Activated T-cell treated with anti-CD3 and anti-CD28 coated beads for 48 hours (primary cell): ENCODE measurements around the gene SULT1C2.
"Not testable (repeated sequence)": the region's sequence is repeated elsewhere in the genome, so short reads cannot be mapped to it uniquely, and the experiment has no call there.

ENCODE experiments used
- DNase-seq: peaks from one replicate; pipeline ENCODE4 v3.0.0-alpha.2; 2020; ENCODE audit warnings: low read depth

SULT1C2 gene

DNA sequence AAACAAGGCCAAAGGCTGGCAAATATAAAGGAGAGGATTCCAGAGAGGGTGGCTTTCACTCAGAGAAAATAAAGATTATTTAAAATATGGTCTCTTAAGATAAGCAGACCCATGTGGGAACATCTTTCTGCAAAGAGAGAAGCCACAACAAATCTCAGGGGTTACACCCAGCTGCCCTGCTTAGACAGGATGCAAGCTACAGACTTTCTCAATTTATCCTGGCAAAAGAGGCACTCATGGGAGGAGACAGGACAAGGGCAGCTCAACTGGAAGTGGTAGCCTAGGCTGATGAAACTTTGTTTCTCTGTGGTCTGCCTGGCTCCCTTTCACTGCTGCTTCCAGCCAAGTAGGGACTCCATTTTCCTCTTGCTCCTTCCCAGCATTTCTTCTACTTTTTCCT lies 63.2 kb downstream of the SULT1C2 start:
- DNase-seq: no peak

DNA sequence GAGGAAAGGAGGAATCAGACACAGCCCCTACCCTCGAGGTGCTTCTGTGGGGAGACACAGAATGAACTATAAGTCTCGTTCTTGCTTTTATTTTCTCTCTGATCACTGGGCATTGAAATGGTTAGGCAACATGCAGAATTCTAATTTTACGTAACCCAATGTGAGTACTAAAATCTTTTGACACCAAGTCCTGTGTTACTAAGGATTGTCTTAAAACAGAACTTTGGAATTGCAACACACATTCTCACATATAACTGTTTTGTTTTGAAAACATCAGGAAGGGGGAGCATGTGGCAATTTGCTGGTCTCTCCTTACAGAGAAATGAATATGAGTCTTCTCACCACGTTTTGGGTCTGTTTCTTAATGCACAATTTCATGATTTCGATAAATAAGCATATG lies 65.4 kb downstream of the SULT1C2 start:
- DNase-seq: no peak

DNA sequence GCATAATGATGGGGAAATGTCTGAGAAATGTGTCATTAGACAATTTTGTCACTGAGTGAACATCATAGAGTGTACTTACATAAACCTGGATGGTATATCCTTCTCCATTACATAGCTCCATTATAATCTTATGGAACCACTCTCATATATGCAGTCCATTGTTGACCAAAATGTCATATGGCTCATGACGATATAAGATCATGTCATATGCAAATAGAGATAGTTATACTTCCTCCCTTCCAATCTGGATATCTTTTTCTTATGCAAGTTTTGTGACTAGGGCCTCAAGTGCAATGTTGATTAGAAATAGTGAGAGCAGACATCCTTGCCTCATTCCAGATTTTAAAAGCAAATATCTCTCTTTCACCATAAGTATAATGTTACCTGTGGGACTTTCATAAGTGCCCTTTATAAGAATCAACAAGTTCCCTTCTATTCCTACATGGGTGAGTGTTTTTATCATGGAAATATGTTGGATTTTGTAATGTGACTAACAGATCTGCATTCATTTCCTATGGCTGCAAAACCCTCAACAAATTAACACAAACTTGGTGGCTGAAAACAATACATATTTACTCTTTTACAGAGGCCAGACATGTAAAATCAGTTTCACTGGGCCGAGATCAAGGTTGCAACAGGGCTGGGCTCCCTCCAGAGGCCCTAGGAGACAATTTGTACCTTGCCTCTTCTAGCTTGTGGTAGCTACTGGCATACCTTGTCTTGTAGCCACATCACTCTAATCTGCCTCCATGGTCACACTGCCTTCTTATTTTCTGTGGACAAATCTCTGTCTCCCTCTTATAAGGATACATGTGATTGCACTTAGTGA lies 67.4 kb downstream of the SULT1C2 start:
- DNase-seq: no peak

DNA sequence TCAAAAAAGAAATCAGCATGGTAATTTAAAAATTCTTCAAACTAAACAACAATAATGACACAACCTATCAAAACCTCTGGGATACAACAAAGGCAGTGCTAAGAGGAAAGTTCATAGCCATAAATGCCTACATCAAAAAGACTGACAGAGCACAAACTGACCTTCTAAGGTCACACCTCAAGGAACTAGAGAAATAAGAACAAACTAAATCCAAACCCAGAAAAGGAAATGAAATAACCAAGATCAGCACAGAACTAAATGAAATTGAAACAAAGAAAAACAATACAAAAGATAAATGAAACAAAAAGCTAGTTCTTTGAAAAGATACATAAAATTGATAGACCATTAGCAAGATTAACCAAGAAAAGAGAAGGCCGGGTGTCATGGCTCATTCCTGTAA lies 70.6 kb downstream of the SULT1C2 start:
- DNase-seq: not testable (repeated sequence)
